AG08396 (cell line): Measurements from ENCODE around the gene COTL1.

Experiments used
- DNase-seq: peaks from one replicate; pipeline ENCODE4 v3.0.0; 2012; ENCODE audit warnings: low spot score, mixed read lengths

Gene COTL1

DNA sequence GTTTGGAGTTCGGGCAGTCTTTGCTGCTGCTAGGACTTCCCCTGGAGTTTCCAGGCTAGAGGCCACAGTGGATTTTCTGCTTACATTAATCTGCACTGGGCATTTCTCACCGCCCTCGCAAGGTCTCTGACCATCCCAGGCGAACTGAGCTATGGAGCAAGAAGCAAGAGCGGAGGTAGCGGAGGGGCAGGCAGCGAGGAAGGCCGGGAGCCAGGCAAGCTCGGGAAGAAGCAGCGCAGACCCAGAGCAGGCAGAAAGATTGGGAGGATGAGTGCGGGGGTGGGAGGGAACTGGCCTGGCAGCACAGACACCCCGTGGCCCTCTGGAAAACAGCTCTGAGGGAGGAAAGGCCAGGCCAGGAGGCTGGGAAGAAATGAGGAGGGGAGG lies 3.8 kb downstream of the COTL1 start:
- DNase-seq = no peak

DNA sequence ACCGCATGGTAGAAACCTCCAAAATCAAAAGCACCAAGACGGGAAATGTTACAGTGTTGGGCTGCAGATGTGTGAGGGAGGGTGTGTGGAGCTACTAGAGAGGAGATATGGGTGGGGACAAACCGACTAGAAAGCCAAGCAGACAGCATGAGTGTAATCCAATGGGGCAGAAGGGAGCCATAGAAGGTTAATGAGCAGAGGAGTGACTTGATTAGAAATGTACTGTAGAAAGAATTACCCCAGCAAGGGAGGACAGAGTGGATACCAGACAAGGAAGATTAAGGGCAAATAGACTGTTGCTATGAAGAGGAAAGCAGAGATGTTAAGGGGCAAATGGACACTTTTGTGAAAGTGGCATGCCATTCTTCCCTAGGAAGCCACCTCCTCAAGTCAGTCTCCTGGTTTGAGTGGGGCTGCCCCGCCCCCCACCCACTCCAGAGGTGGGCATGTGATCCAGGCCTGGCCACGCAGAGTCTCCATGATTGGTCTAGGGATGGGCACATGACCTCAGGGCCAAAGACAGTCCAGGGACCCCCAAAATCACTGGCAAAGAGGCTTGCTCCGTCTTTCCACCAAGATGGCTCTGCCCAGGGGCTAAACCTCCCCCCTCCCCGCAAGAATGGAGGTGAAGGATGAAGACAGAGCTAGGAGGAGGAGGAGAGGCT lies 4.3 kb downstream of the COTL1 start:
- no peak for DNase-seq

DNA sequence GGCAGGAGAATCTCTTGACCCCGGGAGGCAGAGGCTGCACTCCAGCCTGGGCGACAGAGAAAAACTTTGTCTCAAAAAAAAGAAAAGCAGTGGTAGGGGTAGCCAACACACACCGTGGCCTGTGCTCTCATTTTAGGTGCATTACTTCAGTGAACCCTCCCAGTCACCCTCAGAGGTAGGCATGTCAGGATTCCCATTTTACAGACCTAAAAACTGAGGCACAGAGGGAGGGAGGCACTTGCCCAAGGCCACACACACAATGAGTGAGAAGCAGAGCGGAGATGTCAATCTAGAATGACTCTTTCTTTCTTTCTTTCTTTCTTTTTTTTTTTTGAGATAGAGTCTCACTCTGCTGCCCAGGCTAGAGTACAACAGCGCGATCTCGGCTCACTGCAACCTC lies 5.2 kb downstream of the COTL1 start:
- no peak for DNase-seq

DNA sequence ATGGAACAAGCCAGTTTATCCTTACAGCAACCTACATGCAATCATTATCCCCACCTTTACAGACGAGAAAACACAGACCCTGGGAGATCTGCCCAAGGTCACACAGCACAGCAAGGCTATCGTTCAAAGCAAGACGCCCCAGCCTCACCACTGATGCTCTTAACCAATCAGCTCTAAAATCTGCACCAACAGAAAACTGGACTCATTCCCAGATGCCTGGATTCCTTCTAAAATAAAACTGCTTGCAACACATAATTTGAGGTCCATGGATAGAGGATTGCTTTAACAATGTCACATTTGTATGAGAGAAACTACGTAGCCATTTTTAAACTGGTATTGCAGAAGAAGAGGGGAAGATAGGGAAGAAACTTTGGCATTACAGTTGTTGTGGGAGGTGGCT lies 6.8 kb downstream of the COTL1 start:
- DNase-seq = peak; percentile 54

DNA sequence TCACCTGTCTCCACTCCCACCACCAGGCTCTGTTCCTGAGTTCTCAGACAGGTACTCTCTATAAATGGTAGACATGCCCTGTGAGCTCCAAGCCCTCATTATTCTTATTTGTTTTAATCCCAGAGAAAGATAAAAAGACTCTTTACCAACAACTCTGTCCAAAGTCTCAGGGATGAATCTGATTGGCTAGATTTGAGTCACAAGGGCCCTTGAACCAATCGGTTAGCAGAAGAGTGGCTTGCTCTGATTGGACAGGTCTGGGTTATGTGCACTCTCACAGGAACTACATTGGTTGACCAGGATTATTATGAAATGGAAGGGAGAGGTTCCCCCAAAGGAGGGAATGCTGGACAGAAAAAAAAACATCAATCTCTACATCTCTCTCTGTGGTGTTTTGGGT lies 7.5 kb downstream of the COTL1 start:
- DNase-seq = no peak

DNA sequence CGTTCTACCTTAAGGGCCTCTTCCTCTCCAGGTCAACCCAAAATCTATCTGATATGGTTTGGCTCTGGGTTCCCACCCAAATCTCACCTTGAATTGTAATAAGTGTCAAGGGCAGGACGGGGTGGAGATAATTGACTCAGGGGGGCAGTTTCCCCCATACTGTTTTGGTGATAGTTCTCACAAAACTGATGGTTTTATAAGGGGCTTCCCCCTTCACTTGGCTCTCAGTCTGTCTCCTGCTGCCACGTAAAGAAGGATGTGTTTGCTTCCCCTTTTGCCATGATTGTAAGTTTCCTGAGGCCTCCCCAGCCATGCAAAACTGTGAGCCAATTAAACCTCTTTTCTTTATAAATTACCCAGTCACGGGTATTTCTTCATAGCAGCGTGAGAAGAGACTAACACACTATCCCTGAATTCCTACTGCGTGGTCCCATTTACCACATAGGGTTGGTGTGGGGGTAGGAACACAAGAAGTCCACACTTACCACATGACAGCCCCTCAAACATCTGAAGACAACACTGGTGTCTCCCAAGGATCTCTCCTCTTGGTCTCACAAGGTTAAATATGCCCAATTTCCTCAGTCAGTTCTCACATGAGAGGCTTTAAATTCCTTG lies 8.2 kb downstream of the COTL1 start:
- DNase-seq = no peak

DNA sequence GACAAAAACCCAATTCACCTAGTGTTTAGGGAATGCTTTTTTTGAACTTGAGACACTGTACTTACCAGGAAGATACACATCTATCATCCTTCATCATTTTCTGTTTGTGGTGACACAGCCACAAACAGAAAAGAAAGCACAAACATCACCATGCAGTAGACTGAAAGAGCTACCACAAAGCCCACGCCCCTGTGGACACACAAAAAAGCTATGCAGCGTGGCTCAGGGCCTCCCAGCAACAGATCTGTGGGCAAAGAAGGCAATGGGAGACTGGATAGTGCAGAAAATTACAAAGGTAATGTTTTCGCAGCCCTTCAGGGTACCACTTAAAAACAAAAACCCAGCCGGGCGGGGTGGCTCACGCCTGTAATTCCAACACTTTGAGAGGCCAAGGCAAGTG lies 9.6 kb downstream of the COTL1 start:
- DNase-seq = no peak

DNA sequence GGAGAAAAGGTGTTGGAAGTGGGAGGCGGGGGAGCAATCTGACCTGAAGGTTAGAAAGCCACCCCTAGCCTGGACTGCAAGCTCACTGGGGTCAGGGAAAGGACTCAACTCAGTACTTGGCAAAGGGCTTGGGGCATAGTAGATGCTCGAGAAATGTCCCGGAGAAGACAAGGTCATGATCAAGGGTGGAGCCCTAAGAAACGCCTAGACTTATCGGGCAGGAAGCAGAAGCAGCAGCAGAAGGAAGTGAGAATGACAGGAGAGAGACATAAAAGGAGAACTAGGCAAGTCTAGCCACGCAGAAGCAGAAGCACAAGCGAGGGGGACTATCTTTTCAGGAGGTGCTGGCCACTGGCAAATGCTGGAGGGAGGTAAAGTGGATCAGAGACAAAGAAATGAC lies 10.2 kb downstream of the COTL1 start:
- no peak for DNase-seq

DNA sequence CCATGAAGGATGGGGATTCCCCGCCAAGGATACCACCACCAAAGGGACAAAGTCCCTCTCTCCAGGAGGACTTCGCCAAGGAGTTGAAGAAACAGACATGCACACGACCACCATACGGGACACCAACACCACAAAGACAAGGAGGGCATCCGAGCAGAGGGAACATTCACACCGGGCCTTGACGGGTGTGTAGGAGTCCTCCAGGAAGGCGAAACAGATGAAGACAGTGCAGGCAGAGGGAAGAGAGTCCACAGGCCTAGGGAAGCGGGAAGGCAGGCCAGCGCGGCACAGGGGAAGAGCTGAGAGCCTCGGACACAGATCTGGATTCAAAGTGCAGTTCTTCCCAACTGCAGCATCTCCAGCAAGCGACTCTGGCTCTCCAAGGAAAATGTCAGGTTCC lies 10.8 kb downstream of the COTL1 start:
- DNase-seq = no peak

DNA sequence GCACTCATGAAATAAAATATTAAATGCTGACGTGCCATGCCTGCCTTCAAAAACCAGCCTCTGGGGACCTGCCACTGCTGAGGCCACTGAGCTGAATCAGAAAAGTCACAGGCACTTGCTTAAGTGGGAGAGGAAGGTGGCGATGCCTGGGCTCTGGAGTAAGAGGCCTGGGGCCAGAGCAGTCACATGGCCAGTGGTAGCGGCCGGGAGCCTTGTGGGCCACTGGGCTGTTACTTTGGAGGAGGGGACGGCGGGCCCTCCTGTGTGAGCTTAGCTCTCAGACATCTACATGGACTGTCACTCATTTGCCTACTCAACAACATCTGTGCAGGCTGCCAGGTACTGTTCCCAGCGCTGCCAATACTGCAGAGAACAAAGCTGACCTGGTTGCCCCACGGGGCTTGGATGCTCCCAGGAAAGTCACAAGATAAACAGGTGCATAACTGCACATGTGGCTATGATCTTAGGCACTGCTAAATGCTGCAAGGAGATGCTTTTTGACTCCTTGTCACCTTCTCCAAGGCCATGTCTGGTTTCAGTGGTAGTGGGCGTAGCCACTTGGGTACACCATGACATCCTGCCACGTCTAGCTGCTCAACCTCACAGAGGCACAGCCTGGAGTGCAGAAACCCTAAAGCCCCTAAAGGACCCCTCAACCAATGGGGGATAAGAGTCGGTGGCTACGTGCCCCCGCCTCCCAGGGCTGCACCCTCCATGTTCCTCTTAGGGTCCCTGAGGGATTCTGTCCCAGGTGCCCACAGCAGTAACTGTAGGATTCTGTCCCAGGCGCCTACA lies 11.6 kb downstream of the COTL1 start:
- DNase-seq = no peak

DNA sequence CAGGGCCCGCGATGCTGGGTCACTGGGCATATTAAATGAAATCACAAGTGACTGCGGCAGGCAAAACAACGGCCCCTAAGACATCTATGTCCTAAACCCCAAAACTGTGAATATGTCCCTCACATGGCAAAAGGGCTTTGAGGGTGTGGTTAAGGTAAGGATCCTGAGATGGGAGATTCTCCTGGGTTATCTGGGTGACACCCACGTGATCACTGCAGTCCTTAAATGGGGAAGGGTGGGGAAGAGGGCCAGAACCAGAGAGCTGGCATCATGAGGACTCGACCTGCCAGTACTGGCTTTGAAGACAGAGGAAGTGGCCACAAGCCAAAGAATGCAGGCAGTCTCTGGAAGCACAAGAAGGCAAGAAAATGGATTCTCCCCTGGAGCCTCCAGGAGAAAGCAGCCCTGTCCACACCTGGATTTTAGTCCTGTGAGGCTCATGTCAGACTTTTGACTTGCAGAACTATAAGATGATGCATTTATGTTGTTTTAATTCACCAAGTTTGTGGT lies 12.5 kb downstream of the COTL1 start:
- DNase-seq = no peak

DNA sequence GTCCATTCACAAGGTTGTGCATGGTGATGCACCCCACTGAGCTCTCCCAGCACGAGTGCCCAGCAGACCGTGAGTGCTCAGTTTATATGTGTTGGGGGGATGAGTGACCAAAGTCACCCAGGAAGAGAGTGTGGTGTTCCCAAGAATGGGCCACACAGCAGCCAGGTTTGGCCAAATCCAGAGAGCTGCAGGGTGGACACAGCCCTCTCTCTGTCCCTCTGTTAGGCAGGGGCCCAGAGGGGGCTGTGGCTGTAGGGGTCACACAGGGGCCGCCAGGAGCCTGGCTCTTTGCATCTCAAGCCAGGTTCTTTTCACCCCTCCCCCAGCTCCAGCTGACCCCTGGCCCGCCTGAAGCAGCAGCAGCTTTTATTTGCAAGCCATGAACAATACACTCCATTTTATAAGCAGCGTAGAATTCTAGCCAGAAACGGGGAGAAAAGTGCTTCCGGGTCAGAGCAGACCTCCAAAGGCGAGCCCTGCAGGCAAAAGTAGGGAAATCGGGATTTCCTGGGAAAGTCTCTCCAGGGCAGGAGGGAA lies 13.3 kb downstream of the COTL1 start:
- DNase-seq = no peak

DNA sequence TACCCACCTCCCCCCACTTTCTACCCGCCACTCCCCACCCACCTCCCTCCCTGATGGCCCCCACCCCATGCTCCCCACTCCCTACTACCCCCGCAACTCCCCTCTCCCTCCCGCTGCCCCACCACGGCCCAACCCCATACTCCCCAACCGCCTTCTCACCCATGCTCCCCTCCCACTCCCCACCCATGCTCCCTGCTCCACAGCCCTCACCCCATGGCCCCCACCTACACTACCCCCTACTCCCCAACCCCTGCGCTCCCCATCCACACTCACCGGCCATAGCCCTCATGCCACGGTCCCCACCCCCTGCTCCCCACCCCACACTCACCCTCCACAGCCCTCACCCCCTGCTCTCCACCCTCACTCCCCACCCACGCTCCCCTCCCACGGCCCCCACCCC lies 13.9 kb downstream of the COTL1 start:
- DNase-seq = no peak

DNA sequence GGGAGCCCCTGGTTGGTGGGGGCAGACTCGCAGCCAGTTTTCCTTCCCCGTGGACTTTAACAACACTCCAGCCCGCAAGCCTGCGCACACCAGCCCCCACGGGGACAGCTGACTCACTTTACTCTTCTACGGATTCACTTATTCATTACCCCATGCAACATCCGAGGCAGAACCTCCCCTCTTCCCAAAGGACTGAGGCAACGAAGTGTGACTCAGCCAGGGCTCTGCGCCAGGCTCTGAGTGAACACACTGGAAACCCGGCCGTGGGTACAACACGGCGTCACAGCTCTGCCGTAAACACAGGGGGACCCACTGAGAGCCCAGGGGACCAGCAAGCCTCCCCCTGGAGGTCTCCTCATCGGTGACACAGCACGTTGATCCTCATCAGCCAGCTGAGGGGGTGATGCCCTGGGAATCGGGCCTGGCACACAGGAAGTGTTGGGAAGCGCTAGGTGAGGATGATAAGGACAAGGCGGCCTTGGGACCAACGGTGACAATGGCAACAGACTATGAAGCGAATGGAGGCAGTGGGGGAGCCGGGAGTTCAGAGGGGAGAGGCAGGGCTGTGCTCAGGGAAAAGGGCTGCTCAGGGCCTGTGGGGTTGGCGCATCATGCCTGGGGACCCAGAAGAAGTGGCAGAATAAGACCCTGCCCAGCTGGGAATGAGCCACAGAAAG lies 14.6 kb downstream of the COTL1 start:
- peak; percentile 91 for DNase-seq

DNA sequence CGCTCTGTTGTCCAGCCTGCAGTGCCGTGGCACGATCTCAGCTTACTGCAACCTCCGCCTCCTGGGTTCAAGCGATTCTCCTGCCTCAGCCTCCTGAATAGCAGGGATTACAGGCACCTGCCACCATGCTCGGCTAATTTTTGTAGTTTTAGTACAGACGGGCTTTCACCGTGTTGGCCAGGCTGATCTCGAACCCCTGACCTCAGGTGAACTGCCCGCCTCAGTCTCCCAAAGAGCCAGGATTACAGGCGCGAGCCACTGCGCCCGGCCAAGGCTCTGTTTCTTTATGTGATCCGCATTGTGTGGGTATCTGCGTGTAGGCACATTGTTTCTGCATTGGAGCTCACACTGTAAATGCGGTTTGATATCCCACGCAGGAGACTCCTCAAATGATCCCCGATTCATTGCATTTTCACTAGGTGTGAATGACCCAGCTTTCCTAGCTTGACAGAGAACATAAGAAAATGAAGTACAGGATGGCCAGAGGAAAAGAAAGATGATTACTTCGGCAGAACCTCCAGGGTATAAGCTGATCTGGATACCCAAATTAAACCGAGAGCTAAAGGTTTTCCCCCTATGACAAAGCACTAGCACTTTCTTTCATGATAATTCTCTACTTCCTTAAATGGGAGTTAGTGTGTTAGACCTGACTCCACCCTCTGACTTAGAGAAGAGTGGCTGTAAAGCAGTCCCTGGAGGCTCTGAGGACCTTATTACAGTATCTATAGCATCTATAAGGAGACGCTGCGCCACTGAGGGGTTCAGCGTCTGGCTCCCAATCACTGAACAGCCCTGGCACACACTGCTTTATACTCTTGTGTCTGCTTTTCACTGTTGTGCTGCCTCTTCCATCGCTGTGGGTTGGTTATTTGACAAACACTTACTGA lies 17.3 kb downstream of the COTL1 start:
- no peak for DNase-seq

DNA sequence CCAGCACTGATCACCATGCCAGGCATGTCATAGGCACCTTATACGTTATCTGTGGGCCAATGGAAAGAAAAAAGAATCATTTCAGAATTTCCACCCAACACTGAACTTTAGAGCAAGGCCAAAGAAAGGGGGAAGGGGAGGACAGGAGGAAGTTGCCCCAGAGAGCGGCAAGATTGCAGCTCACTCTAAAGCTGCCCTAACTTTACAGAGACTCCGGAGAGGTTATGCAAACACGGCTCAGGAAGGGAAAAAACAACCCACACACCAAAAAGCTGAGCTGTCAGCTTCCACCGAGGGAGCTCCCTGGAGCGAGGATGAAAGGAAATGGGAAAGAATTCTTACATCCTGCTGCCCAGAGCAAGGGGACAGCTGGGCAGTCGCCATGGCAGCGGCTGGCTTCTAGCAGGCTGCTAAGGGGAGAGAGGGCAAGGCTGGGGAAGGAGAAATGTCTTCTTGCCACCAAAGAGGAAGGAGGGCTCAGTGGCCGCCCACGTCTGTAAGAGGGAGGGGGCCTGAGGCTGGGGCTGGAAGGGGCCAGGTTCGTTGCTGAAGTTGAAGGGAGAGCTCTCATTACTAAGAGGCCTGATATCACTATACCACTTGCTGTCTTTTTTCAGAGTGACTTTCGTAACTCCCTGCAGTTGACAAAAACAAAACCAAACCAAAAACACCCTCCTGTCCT lies 18.2 kb downstream of the COTL1 start:
- peak; percentile 60 for DNase-seq

DNA sequence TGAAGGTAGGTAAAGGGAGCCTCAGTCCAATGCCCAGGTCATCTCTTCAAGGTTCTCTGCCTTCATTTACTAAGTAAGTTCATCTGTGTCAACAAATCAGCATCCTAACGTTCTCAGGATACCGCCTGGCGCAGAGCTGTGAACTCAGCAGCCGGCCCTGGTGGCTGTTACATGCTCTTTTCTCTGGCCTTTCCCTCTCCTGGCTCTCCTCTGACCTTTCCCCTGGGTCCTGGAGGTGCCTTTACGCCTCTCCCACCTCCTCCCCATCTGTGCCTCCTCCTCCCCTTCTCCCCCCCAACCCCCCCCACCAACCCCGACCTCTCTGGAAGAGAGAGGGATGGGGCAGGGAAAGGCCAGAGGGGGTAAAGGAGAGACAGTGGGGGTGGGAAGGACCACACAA lies 19.5 kb downstream of the COTL1 start:
- no peak for DNase-seq

DNA sequence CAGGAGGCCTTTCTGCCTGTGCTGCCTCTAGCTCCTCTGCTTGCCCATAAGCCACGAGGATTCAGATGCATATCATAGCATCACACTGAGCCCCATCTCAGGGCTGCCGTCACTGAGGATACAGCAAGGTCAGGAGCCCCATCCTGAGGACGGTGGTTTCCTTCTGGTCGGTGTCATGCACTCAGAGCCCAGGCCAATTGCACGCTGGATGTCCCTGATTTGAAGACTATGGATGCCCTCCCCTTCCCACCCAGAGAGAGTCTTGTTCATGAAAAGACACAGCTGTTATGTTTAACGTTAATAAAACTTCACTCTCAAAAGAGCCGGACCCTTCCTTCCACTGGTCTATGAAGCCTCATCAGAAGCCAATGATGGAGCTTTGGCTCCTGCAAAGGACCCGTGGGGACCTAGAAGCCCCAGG lies 19.9 kb downstream of the COTL1 start:
- DNase-seq = no peak

DNA sequence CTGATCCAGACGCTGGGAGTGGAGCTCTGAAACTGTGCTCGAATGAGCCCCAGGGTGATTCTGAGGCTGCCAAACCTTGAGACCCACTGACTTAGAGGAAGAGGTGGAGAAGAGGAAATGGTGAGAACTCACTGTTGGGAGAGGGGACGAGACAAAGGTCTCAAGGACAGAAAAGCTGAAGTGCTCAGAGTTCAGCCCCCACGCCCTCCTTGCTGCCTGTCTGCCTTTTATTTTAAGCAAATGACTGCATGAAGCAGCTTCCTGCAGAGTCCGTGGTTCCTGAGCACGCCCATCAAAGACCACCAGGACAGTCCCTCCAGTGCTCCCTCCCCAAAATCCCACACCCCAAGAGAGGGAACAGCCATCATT lies 20.4 kb downstream of the COTL1 start:
- DNase-seq = no peak

DNA sequence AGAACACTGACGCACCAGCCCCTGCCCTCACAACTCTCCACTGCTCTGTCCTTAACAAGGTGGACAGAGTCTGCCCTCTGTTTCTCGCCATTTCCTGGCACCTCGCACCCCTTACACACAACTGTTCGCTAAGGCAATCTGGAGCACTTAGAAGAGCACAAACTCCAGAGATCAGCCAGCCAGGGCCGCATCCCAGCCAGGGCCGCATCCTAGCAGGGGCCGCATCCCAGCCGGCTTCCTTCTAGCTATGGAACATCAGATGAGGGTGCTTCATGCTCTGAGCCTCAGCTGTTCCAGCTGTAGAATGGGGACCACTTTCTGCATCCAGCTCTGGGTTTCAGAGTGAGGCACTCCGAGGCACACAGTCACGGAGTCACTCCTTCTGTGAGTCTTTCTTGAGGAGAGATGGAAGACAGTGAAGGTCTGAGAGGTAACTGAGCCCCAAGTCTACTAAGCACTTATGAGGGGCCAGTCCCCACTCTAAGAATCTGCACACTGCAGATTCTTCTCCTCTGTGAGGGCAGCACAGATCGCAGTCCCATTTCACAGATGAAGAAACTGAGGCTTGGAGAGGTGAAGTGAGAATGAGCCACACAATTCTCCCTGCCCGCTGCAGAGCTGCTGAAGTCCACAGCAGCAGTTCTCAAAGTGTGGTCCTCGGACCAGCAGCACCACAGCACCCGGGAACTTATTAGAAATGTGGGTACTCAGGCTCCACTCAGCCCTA lies 20.9 kb downstream of the COTL1 start:
- no peak for DNase-seq
